Ishikawa (cell line): ENCODE measurements around the gene VWA8.

Experiments used
- CEBPB ChIP-seq: IDR thresholded peaks from 2 replicates; pipeline ENCODE4 v1.6.1; 2012
- CREB1 ChIP-seq: IDR thresholded peaks from 2 replicates; pipeline ENCODE4 v1.6.1; 2012; ENCODE audit warnings: low read depth
- EGR1 ChIP-seq: IDR thresholded peaks from 2 replicates; pipeline ENCODE4 v1.6.1; 2012
- EP300 ChIP-seq: IDR thresholded peaks from 2 replicates; pipeline ENCODE4 v1.6.1; 2012; ENCODE audit warnings: borderline replicate concordance
- FOXM1 ChIP-seq: IDR thresholded peaks from 2 replicates; pipeline ENCODE4 v1.6.1; 2012; ENCODE audit warnings: low read depth, borderline replicate concordance
- NFIC ChIP-seq: IDR thresholded peaks from 2 replicates; pipeline ENCODE4 v1.6.1; 2012
- RAD21 ChIP-seq: IDR thresholded peaks from 2 replicates; pipeline ENCODE4 v1.6.1; 2012; ENCODE audit warnings: low read depth
- TAF1 ChIP-seq: IDR thresholded peaks from 2 replicates; pipeline ENCODE4 v1.6.1; 2012; ENCODE audit warnings: low read depth, mild to moderate bottlenecking
- TCF12 ChIP-seq: IDR thresholded peaks from 2 replicates; pipeline ENCODE4 v1.6.1; 2012; ENCODE audit warnings: low read depth
- TEAD4 ChIP-seq: IDR thresholded peaks from 2 replicates; pipeline ENCODE4 v1.6.1; 2012
- YY1 ChIP-seq: IDR thresholded peaks from 2 replicates; pipeline ENCODE4 v1.6.1; 2012; ENCODE audit warnings: low read depth
- ZBTB7A ChIP-seq: IDR thresholded peaks from 2 replicates; pipeline ENCODE4 v1.6.1; 2012; ENCODE audit warnings: low read depth
- TF ChIP-seq, protein P1 (sequence below): IDR thresholded peaks from 2 replicates; pipeline ENCODE4 v1.6.1; 2012
- TF ChIP-seq, protein P2 (sequence below): IDR thresholded peaks from 2 replicates; pipeline ENCODE4 v1.6.1; 2012
- TF ChIP-seq, protein P3 (sequence below): IDR thresholded peaks from 2 replicates; pipeline ENCODE4 v1.6.1; 2012; ENCODE audit warnings: low read depth, mild to moderate bottlenecking

Gene VWA8

DNA sequence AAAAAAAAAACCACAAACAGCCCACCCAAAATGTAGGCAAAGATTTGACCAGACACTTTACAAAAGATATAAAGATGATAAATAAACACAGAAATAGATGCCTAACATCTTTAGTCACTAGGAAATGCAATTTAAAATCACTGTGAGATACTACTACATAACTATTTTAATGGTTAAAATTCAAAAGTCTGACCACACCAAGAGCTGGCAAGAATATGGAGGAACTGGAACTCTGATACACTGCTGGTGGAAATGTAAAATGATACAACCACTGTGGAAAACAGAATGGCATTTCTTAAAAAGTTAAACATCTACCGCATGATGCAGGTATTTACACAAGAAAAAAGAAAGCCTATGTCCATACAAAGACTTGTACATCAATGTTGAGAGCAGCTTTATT lies 26.8 kb downstream of the VWA8 start:
- TF ChIP-seq ZBTB7A (no peak), EP300 (no peak), RAD21 (no peak), CREB1 (no peak), NFIC (no peak), EGR1 (no peak)
- TF ChIP-seq, protein P1, sequence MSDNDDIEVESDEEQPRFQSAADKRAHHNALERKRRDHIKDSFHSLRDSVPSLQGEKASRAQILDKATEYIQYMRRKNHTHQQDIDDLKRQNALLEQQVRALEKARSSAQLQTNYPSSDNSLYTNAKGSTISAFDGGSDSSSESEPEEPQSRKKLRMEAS = no peak
- TF ChIP-seq, protein P2, sequence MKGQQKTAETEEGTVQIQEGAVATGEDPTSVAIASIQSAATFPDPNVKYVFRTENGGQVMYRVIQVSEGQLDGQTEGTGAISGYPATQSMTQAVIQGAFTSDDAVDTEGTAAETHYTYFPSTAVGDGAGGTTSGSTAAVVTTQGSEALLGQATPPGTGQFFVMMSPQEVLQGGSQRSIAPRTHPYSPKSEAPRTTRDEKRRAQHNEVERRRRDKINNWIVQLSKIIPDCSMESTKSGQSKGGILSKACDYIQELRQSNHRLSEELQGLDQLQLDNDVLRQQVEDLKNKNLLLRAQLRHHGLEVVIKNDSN = no peak
- TF ChIP-seq, protein P3, sequence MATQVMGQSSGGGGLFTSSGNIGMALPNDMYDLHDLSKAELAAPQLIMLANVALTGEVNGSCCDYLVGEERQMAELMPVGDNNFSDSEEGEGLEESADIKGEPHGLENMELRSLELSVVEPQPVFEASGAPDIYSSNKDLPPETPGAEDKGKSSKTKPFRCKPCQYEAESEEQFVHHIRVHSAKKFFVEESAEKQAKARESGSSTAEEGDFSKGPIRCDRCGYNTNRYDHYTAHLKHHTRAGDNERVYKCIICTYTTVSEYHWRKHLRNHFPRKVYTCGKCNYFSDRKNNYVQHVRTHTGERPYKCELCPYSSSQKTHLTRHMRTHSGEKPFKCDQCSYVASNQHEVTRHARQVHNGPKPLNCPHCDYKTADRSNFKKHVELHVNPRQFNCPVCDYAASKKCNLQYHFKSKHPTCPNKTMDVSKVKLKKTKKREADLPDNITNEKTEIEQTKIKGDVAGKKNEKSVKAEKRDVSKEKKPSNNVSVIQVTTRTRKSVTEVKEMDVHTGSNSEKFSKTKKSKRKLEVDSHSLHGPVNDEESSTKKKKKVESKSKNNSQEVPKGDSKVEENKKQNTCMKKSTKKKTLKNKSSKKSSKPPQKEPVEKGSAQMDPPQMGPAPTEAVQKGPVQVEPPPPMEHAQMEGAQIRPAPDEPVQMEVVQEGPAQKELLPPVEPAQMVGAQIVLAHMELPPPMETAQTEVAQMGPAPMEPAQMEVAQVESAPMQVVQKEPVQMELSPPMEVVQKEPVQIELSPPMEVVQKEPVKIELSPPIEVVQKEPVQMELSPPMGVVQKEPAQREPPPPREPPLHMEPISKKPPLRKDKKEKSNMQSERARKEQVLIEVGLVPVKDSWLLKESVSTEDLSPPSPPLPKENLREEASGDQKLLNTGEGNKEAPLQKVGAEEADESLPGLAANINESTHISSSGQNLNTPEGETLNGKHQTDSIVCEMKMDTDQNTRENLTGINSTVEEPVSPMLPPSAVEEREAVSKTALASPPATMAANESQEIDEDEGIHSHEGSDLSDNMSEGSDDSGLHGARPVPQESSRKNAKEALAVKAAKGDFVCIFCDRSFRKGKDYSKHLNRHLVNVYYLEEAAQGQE = no peak

DNA sequence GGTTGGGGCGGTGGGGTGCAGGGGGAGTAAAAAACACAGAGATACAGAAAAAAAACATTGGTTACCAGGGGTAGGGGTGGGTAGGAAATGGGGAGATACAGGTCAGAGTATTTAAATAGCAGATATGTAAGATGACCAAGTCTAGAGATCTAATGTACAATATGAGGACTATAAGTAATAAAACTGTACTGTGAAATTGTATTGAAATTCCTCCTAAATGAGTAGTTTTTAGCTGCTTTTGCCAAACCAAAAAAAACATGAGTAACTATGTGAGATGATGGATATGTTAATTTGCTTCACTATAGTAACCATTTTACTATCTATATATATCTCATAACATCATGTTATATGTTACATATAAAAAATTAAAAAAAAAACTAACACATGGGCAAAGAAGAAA lies 29.6 kb downstream of the VWA8 start:
- TF ChIP-seq, protein P1 = no peak
- no peak for TF ChIP-seq CREB1
- no peak for TF ChIP-seq TCF12
- no peak for TF ChIP-seq EP300
- TF ChIP-seq CEBPB = no peak
- TF ChIP-seq RAD21 = no peak
- no peak for TF ChIP-seq ZBTB7A
- no peak for TF ChIP-seq TAF1
- TF ChIP-seq, protein P3 = no peak

DNA sequence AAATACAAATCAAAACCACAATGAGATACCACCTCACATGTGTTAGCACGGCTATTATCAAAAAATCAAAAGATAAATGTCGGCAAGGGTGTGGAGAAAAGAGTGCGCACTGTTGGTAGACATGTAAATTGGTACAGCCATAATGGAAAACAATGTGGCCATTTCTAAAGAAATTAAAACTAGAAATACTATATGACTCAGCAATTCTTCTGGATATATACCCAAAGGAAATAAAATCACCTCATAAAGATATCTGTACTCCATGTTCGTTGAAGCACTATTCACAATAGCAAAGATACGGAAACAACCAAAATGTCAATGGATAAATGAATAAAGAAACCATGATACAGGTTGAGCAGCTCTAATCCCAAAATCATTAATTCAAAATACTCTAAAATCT lies 30.8 kb downstream of the VWA8 start:
- TF ChIP-seq EGR1 (no peak), FOXM1 (no peak), TEAD4 (no peak), TCF12 (no peak), RAD21 (no peak), ZBTB7A (no peak)
- TF ChIP-seq, protein P3 = no peak

DNA sequence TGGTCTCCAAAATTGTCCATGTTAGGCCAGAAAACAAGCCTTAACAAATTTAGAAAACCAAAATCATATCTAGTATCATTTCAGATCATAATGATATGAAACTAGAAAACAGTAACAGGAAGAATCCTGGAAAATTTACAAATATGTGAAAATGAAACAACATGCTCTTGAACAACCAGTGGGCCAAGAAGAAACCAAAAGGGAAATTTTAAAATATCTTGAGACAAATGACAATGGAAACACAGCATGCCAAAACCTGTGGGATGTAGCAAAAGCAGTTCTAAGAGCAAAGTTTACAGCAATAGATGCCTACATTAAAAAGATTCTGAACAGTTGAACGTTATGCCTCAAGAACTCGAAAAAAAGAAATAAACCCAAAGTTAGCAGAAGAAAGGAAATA lies 32.6 kb downstream of the VWA8 start:
- TF ChIP-seq TAF1 (no peak), RAD21 (no peak), YY1 (no peak), TCF12 (no peak), EGR1 (no peak), TEAD4 (no peak), ZBTB7A (no peak), NFIC (no peak), CEBPB (no peak), CREB1 (no peak), EP300 (no peak), FOXM1 (no peak)
- TF ChIP-seq, protein P1 = no peak
- TF ChIP-seq, protein P2 = no peak
- TF ChIP-seq, protein P3 = no peak
